ENCODE data around the gene ARHGEF3. TPM values are rescaled to one million over a fixed set of nuclear protein-coding genes. Genes with fewer than 3 reads are reported as not detected.
A peak's percentile ranks its signal among the peaks of the same experiment; 100 is the strongest.

ARHGEF3 gene
- total RNA-seq, 1 experiment from 2014 or later = 7.9 TPM

- no peak for TF ChIP-seq ZNF281 (CRISPR knock-in tag; IDR thresholded peaks at IDR 0.05)
- TF ChIP-seq ERG (CRISPR knock-in tag; IDR thresholded peaks at IDR 0.05) = no peak
- TF ChIP-seq OVOL2 (CRISPR knock-in tag; IDR thresholded peaks at IDR 0.05; ENCODE audit: borderline replicate concordance) = no peak
Observed at GRCh38 chr3:56831572-56831971, 29.8 kb upstream of the ARHGEF3 start (continued).

- H3K9me3 Mint-ChIP-seq = no peaks in the 10 kb centered on the region
- no peak for DNase-seq (ENCODE audit: low spot score)
- TF ChIP-seq GABPB1 (CRISPR knock-in tag; IDR thresholded peaks at IDR 0.05) (peak; percentile 84), FOXP1 (CRISPR knock-in tag; IDR thresholded peaks at IDR 0.05; ENCODE audit: borderline replicate concordance) (no peak)
- CTCF ChIA-PET = interaction anchor here (0.6 to 0.9 kb wide), 2 partner anchors 158 to 209 kb away, joined by 3 to 4 read pairs; no protein-coding TSS in a partner anchor
- no peaks in the 10 kb centered on the region for H3K36me3 Mint-ChIP-seq
- POLR2A ChIA-PET = no interaction called here
- H3K4me1 Mint-ChIP-seq = peaks cover 4% of the 10 kb centered on the region
- no peak for ATAC-seq
- H3K4me3 Mint-ChIP-seq = no peak overlapping the region
- no peak overlapping the region for H3K27ac Mint-ChIP-seq
- no peaks in the 10 kb centered on the region for H3K27me3 Mint-ChIP-seq (ENCODE audit: low read depth)
Observed at GRCh38 chr3:56830884-56831283, 29.1 kb upstream of the ARHGEF3 start.

- H3K4me1 Mint-ChIP-seq = peaks cover 16% of the 10 kb centered on the region
- no peak overlapping the region for H3K4me3 Mint-ChIP-seq
- no peaks in the 10 kb centered on the region for H3K27me3 Mint-ChIP-seq (ENCODE audit: low read depth)
- no peak for ATAC-seq
- no peak overlapping the region for H3K27ac Mint-ChIP-seq
- POLR2A ChIA-PET = interaction anchor here (0.5 kb wide), 1 partner anchor 18 kb away, joined by 3 read pairs; no protein-coding TSS in a partner anchor
- DNase-seq (ENCODE audit: low spot score) = no peak
- H3K36me3 Mint-ChIP-seq = no peaks in the 10 kb centered on the region
- CTCF ChIA-PET = interaction anchor here (1.4 kb wide), 1 partner anchor 28 kb away, joined by 4 read pairs; the partner anchor contains the start of gene ARHGEF3
- TF ChIP-seq E2F5 (CRISPR knock-in tag; IDR thresholded peaks at IDR 0.05) = no peak
- no peak for TF ChIP-seq HMGXB4 (CRISPR knock-in tag; IDR thresholded peaks at IDR 0.05)
- TF ChIP-seq ZNF219 (CRISPR knock-in tag; IDR thresholded peaks at IDR 0.05; ENCODE audit: borderline replicate concordance) = no peak
- TF ChIP-seq CREB1 (CRISPR knock-in tag; IDR thresholded peaks at IDR 0.05) = no peak
- no peak for TF ChIP-seq ZMAT4 (CRISPR knock-in tag; IDR thresholded peaks at IDR 0.05)
- no peak for TF ChIP-seq NR2C2 (CRISPR knock-in tag; IDR thresholded peaks at IDR 0.05)
- TF ChIP-seq ZNF396 (CRISPR knock-in tag; IDR thresholded peaks at IDR 0.05; ENCODE audit: borderline replicate concordance) = no peak
- no peak for TF ChIP-seq USF2 (CRISPR knock-in tag; IDR thresholded peaks at IDR 0.05)
- no peak for TF ChIP-seq ZNF138 (CRISPR knock-in tag; conservative IDR thresholded peaks at IDR 0.05)
- no peak for TF ChIP-seq ERG (CRISPR knock-in tag; IDR thresholded peaks at IDR 0.05)
- TF ChIP-seq HMGA2 (CRISPR knock-in tag; IDR thresholded peaks at IDR 0.05) = no peak
- no peak for TF ChIP-seq PREB (CRISPR knock-in tag; IDR thresholded peaks at IDR 0.05; ENCODE audit: borderline replicate concordance)
- no peak for TF ChIP-seq SMAD4 (CRISPR knock-in tag; IDR thresholded peaks at IDR 0.05)
- TF ChIP-seq ZNF121 (CRISPR knock-in tag; IDR thresholded peaks at IDR 0.05) = no peak
- no peak for TF ChIP-seq RELA (CRISPR knock-in tag; IDR thresholded peaks at IDR 0.05; ENCODE audit: borderline replicate concordance)
- no peaks in the 10 kb centered on the region for H3K9me3 Mint-ChIP-seq
Observed at GRCh38 chr3:56829533-56829932, 27.8 kb upstream of the ARHGEF3 start.

All from WTC11 (cell line).